Measurements from ENCODE around the gene CTRL. TPM values are rescaled to one million over a fixed set of nuclear protein-coding genes. Genes with fewer than 3 reads are reported as not detected.
A peak's percentile ranks its signal among the peaks of the same experiment; 100 is the strongest.

Gene CTRL
- total RNA-seq, 2 experiments from 2014 or later, result 4.0 to 5.9 TPM

- H3K9me2 ChIP-seq (ENCODE audit: insufficient read depth, low read length), result no peaks in the 10 kb centered on the region
- no peak overlapping the region for H3K4me2 ChIP-seq (ENCODE audit: low read length)
- no peaks in the 10 kb centered on the region for H3K9me3 ChIP-seq (ENCODE audit: low read length)
- H4K20me1 ChIP-seq (ENCODE audit: insufficient read depth, low read length), result no peaks in the 10 kb centered on the region; the same call in 1 of the 2 replicates
- H3K36me3 ChIP-seq (ENCODE audit: insufficient read depth, low read length), result 0 out of 2 replicates have a peak, but pooled peaks cover 4% of the 10 kb centered on the region
- ChIA-PET POLR2A (interaction anchor here (0.6 kb wide), 1 partner anchor 324 kb away, joined by 3 read pairs; no protein-coding TSS in a partner anchor), CTCF (ENCODE audit: unreplicated experiment) (no interaction called here)
- no peak for DNase-seq (ENCODE audit: low spot score)
- H3K27ac ChIP-seq (ENCODE audit: low read depth, low read length, poor library complexity, severe bottlenecking), result no peak overlapping the region
- H2AFZ ChIP-seq (ENCODE audit: low read length), result no peak overlapping the region
- TF ChIP-seq EZH2phosphoT487 (IDR thresholded peaks at IDR 0.05; ENCODE audit: borderline replicate concordance, low read depth, low read length) (no peak), CTCF (conservative IDR thresholded peaks at IDR 0.05; ENCODE audit: low read length) (no peak)
- peaks cover 10% of the 10 kb centered on the region for H3K4me1 ChIP-seq (ENCODE audit: insufficient read depth, low read length, poor library complexity, severe bottlenecking)
- no peaks in the 10 kb centered on the region for H3K79me2 ChIP-seq (ENCODE audit: insufficient read depth, low read depth, low read length)
- H3K4me3 ChIP-seq (ENCODE audit: low read depth, low read length, poor library complexity, severe bottlenecking), result no peak overlapping the region
- no TSS peak for BruUV-seq (replicated peaks)
- intact Hi-C loops (cut with micrococcal nuclease; ENCODE audit: unreplicated experiment), result no loop called here
Measured at GRCh38 chr16:67922740-67923139, 8.9 kb downstream of the CTRL start.

GRCh38 chr16:67922221-67922620 is 9.4 kb downstream of the CTRL start:
- Histone ChIP-seq H3K4me3 (ENCODE audit: low read depth, low read length, poor library complexity, severe bottlenecking) (no peak overlapping the region), H3K36me3 (ENCODE audit: insufficient read depth, low read length) (0 out of 2 replicates have a peak, but pooled peaks cover under 1% of the 10 kb centered on the region), H4K20me1 (ENCODE audit: insufficient read depth, low read length) (no peaks in the 10 kb centered on the region; the same call in 1 of the 2 replicates), H3K4me2 (ENCODE audit: low read length) (no peak overlapping the region), H3K9me2 (ENCODE audit: insufficient read depth, low read length) (no peaks in the 10 kb centered on the region), H3K79me2 (ENCODE audit: insufficient read depth, low read depth, low read length) (no peaks in the 10 kb centered on the region), H3K27ac (ENCODE audit: low read depth, low read length, poor library complexity, severe bottlenecking) (no peak overlapping the region), H2AFZ (ENCODE audit: low read length) (no peak overlapping the region), H3K4me1 (ENCODE audit: insufficient read depth, low read length, poor library complexity, severe bottlenecking) (peaks cover 10% of the 10 kb centered on the region), H3K9me3 (ENCODE audit: low read length) (no peaks in the 10 kb centered on the region)
- ChIA-PET POLR2A (no interaction called here), CTCF (ENCODE audit: unreplicated experiment) (no interaction called here)
- BruUV-seq (replicated peaks), result no TSS peak
- TF ChIP-seq EZH2phosphoT487 (IDR thresholded peaks at IDR 0.05; ENCODE audit: borderline replicate concordance, low read depth, low read length), result no peak
- TF ChIP-seq CTCF (conservative IDR thresholded peaks at IDR 0.05; ENCODE audit: low read length), result no peak
- no peak for DNase-seq (ENCODE audit: low spot score)
- intact Hi-C loops (cut with micrococcal nuclease; ENCODE audit: unreplicated experiment), result no loop called here

- no TSS peak for BruUV-seq (replicated peaks)
- ChIA-PET CTCF (ENCODE audit: unreplicated experiment) (no interaction called here), POLR2A (no interaction called here)
- intact Hi-C loops (cut with micrococcal nuclease; ENCODE audit: unreplicated experiment), result no loop called here
- Histone ChIP-seq H3K27ac (ENCODE audit: low read depth, low read length, poor library complexity, severe bottlenecking) (no peak overlapping the region), H3K79me2 (ENCODE audit: insufficient read depth, low read depth, low read length) (no peaks in the 10 kb centered on the region), H4K20me1 (ENCODE audit: insufficient read depth, low read length) (no peaks in the 10 kb centered on the region; the same call in 1 of the 2 replicates), H3K4me2 (ENCODE audit: low read length) (no peak overlapping the region), H3K4me1 (ENCODE audit: insufficient read depth, low read length, poor library complexity, severe bottlenecking) (no peaks in the 10 kb centered on the region), H3K9me2 (ENCODE audit: insufficient read depth, low read length) (no peaks in the 10 kb centered on the region), H3K36me3 (ENCODE audit: insufficient read depth, low read length) (peaks cover 5% of the 10 kb centered on the region; the same call in 1 of the 2 replicates), H3K9me3 (ENCODE audit: low read length) (no peaks in the 10 kb centered on the region), H2AFZ (ENCODE audit: low read length) (no peak overlapping the region), H3K4me3 (ENCODE audit: low read depth, low read length, poor library complexity, severe bottlenecking) (no peak overlapping the region)
- DNase-seq (ENCODE audit: low spot score), result peak; percentile 41
- TF ChIP-seq CTCF (conservative IDR thresholded peaks at IDR 0.05; ENCODE audit: low read length) (peak; percentile 57), EZH2phosphoT487 (IDR thresholded peaks at IDR 0.05; ENCODE audit: borderline replicate concordance, low read depth, low read length) (no peak)
Measured at GRCh38 chr16:67919622-67920221, 11.9 kb downstream of the CTRL start.
